HG02943 (cell line): ENCODE data around the gene PGF.
"Not testable (repeated sequence)": the region's sequence is repeated elsewhere in the genome, so short reads cannot be mapped to it uniquely, and the experiment has no call there.

Source experiments
- ATAC-seq: cut with Tn5 transposase; IDR thresholded peaks from one replicate; pipeline ENCODE4 v1.9.1; 2021; ENCODE audit warnings: mild to moderate bottlenecking, low read depth, moderate library complexity; ENCODE audit not compliant: unreplicated experiment

Gene PGF

GRCh38 chr14:74945852-74946658 lies 9.3 kb downstream of the PGF start:
- no peak for ATAC-seq

GRCh38 chr14:74945261-74945851 lies 10.0 kb downstream of the PGF start:
- ATAC-seq, result no peak

- no peak for ATAC-seq
Observed at GRCh38 chr14:74942608-74943007, 12.8 kb downstream of the PGF start.

- ATAC-seq, result no peak
Observed at GRCh38 chr14:74942181-74942580, 13.2 kb downstream of the PGF start.

GRCh38 chr14:74941676-74942097 lies 13.7 kb downstream of the PGF start:
- ATAC-seq, result no peak

- ATAC-seq, result no peak
Observed at GRCh38 chr14:74940956-74941565, 14.3 kb downstream of the PGF start.

- ATAC-seq, result no peak
Observed at GRCh38 chr14:74938531-74939495, 16.6 kb downstream of the PGF start.

- ATAC-seq, result no peak
Observed at GRCh38 chr14:74937171-74937570, 18.2 kb downstream of the PGF start.

GRCh38 chr14:74936731-74937130 lies 18.7 kb downstream of the PGF start:
- no peak for ATAC-seq

GRCh38 chr14:74936151-74936550 lies 19.2 kb downstream of the PGF start:
- no peak for ATAC-seq

- no peak for ATAC-seq
Observed at GRCh38 chr14:74935360-74935680, 20.1 kb downstream of the PGF start.

GRCh38 chr14:74934476-74935359 lies 20.7 kb downstream of the PGF start:
- no peak for ATAC-seq

- no peak for ATAC-seq
Observed at GRCh38 chr14:74934041-74934440, 21.4 kb downstream of the PGF start.

- not testable (repeated sequence) for ATAC-seq
Observed at GRCh38 chr14:74932936-74933335, 22.5 kb downstream of the PGF start.

GRCh38 chr14:74932401-74932901 lies 22.9 kb downstream of the PGF start:
- ATAC-seq, result no peak

GRCh38 chr14:74931744-74932143 lies 23.7 kb downstream of the PGF start:
- not testable (repeated sequence) for ATAC-seq

GRCh38 chr14:74929242-74929641 lies 26.2 kb downstream of the PGF start:
- no peak for ATAC-seq

- ATAC-seq, result no peak
Observed at GRCh38 chr14:74927225-74927624, 28.2 kb downstream of the PGF start.

- no peak for ATAC-seq
Observed at GRCh38 chr14:74924061-74924460, 31.3 kb downstream of the PGF start.
